Esophagus muscularis mucosa (tissue), 4 donors: ENCODE data around the gene GMDS. TPM values are rescaled to one million over a fixed set of nuclear protein-coding genes. Genes with fewer than 3 reads are reported as not detected.

Experiments used
- DNase-seq: peaks from one replicate; pipeline ENCODE4 v3.0.0-alpha.2; 2017; ENCODE audit errors: extremely low spot score
- H3K27ac ChIP-seq, 4 donors: fragments of 200-600 bp; sonication (generic); replicated peaks in 1 of 4; 1 replicate in 3 of 4; 2 replicates in 1 of 4; pipeline ENCODE4 v1.5.1; 2016 to 2019; ENCODE audit warnings: mild to moderate bottlenecking in 1 of 4
- H3K27me3 ChIP-seq, 4 donors: fragments of 200-600 bp; sonication (generic); one replicate each; pipeline versions ENCODE4 v1.5.1 to v1.6.0; 2016 to 2019
- H3K36me3 ChIP-seq, 4 donors: fragments of 200-600 bp; sonication (generic); one replicate each; pipeline ENCODE4 v1.5.1; 2016 to 2019
- H3K4me1 ChIP-seq, 4 donors: fragments of 200-600 bp; sonication (generic); one replicate each; pipeline ENCODE4 v1.5.1; 2016 to 2019
- H3K4me3 ChIP-seq, 4 donors: fragments of 200-600 bp; sonication (generic); 1 replicate in 2 of 4; 2 replicates in 2 of 4; pipeline ENCODE4 v1.5.1; 2016 to 2019; ENCODE audit warnings: mild to moderate bottlenecking in 4 of 4, moderate library complexity in 1 of 4
- H3K9me3 ChIP-seq, 4 donors: fragments of 200-600 bp; sonication (generic); 1 replicate in 3 of 4; 2 replicates in 1 of 4; pipeline ENCODE4 v1.5.1; 2016 to 2019
- EP300 ChIP-seq: sonication (generic); formaldehyde crosslinking; IDR thresholded peaks from one replicate; pipeline ENCODE4 v1.6.1; 2017; ENCODE audit warnings: antibody characterized with exemption
- POLR2A ChIP-seq: fragments of 450-650 bp; IDR thresholded peaks from one replicate; pipeline ENCODE4 v1.6.1; 2017; ENCODE audit warnings: antibody characterized with exemption, moderate library complexity, mild to moderate bottlenecking, low read depth
- POLR2AphosphoS5 ChIP-seq, 2 donors: sonication (generic); formaldehyde crosslinking; IDR thresholded peaks; one replicate each; pipeline ENCODE4 v1.6.1; 2017; ENCODE audit warnings: antibody characterized with exemption in 2 of 2
- WGBS: methylation state at CpG from one replicate; pipeline ENCODE4 v1.1.5; 2018; 5-methylcytosine and 5-hydroxymethylcytosine counted together
- intact Hi-C: fragments of 100-400 bp; cut with DNase I; formaldehyde crosslinking; loops from one replicate; pipeline ENCODE4 v1.15.1; 2023
- total RNA-seq, 4 donors: library from RNA; depleted of rRNA; stranded (reverse); fragments of >200 nt; gene quantifications; one replicate each; pipeline versions ENCODE4 v1.1.0 to v1.2.1, GENCODE V29; 2016
- TF ChIP-seq, protein P1 (sequence below), 3 experiments: fragments of 200-600 bp in 2 of 3; fragments of 450-650 bp in 1 of 3; sonication (generic) in 2 of 3; IDR thresholded peaks; one replicate each; pipeline ENCODE4 v1.5.1; 2017 to 2019; ENCODE audit warnings: antibody characterized with exemption in 3 of 3, mild to moderate bottlenecking in 2 of 3, moderate library complexity in 1 of 3

The GMDS gene
- total RNA-seq, 4 donors from 2014 or later = 3.6 to 14.1 (median 6.0) TPM

DNA sequence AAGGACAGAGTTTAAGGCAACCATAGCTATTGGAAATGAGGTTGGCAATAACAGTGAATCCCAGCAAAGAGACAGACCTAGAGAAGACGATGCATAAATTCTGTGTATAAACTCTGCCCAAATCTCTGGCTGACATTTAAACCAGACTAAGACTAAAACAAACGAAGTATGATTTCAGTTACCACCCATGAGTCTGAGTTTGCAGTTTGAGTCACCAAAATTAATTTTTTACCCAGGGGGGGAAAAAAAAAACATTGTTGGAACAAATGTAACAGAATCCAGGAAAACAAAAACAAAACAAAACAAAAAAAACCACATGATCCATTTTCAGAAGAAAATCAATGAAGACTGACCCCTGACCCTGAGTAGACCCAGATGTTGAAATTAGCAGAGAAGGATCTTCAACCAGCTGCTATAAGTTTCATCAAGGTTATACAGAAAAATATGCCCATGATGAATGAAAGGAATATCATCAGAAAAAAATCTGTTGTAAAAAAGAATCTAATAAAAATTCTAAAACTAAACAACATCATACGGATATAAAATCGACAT is 190.8 kb downstream of the GMDS start:
- TF ChIP-seq, protein P1, sequence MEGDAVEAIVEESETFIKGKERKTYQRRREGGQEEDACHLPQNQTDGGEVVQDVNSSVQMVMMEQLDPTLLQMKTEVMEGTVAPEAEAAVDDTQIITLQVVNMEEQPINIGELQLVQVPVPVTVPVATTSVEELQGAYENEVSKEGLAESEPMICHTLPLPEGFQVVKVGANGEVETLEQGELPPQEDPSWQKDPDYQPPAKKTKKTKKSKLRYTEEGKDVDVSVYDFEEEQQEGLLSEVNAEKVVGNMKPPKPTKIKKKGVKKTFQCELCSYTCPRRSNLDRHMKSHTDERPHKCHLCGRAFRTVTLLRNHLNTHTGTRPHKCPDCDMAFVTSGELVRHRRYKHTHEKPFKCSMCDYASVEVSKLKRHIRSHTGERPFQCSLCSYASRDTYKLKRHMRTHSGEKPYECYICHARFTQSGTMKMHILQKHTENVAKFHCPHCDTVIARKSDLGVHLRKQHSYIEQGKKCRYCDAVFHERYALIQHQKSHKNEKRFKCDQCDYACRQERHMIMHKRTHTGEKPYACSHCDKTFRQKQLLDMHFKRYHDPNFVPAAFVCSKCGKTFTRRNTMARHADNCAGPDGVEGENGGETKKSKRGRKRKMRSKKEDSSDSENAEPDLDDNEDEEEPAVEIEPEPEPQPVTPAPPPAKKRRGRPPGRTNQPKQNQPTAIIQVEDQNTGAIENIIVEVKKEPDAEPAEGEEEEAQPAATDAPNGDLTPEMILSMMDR (IDR thresholded peaks at IDR 0.05) = no peak
- TF ChIP-seq POLR2A = no peak
- no peak for TF ChIP-seq POLR2AphosphoS5 (IDR thresholded peaks at IDR 0.05)
- TF ChIP-seq EP300 = no peak
- WGBS = 83% methylated on average over 4 of the region's 4 CpGs
- Histone ChIP-seq H3K27me3 (no peaks in the 10 kb centered on the region), H3K4me3 (no peak overlapping the region), H3K9me3 (no peaks in the 10 kb centered on the region), H3K4me1 (no peaks in the 10 kb centered on the region), H3K36me3 (no peaks in the 10 kb centered on the region), H3K27ac (no peak overlapping the region)
- DNase-seq = no peak
- intact Hi-C loops = no loop called here

DNA sequence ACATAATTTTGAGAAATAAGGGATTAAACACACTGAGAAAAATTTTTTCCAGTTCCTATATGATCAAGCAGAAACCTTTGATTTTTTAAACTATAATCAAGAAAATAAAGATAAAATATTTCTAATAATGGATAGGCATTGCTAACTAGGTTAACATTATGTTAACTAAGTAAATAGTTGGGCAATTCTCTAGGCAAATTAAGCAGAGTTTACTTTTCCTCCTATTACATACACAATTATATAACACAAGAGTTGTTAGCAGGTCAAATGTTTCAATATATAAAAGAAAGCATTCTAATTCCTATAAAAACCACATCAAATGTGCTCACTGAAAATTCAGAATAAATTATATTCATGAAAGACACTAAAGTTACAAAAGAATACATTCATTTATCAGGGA is 191.7 kb downstream of the GMDS start:
- Histone ChIP-seq H3K4me3 (no peak overlapping the region), H3K27ac (no peak overlapping the region), H3K27me3 (no peaks in the 10 kb centered on the region), H3K9me3 (no peaks in the 10 kb centered on the region), H3K4me1 (no peaks in the 10 kb centered on the region), H3K36me3 (no peaks in the 10 kb centered on the region)
- no peak for TF ChIP-seq POLR2AphosphoS5 (IDR thresholded peaks at IDR 0.05)
- no peak for TF ChIP-seq EP300
- TF ChIP-seq POLR2A = no peak
- TF ChIP-seq, protein P1 (IDR thresholded peaks at IDR 0.05) = no peak
- DNase-seq = no peak
- intact Hi-C loops = no loop called here

DNA sequence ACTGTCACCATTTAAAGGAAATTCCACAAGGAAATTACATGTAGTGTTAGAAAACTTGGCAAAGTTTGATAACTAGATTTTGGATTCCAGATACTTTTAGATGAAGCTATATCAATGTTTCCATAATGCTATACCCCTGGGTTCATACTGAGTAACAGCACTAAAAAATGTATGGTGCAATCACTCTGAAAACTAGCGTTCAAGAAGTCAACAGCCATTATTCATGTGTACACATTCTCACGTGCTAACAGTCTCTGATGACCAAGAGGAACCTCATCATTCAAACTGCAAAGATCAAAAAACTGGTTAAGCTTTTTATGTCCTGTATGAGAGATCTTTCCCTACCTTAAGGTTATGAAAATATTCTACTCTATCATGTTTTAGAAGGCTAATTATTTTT is 197.6 kb downstream of the GMDS start:
- Histone ChIP-seq H3K36me3 (no peaks in the 10 kb centered on the region), H3K9me3 (peaks cover 0 to 5% (median 0%) of the 10 kb centered on the region in 4 donors), H3K27ac (no peak overlapping the region), H3K27me3 (no peaks in the 10 kb centered on the region), H3K4me3 (no peak overlapping the region), H3K4me1 (no peaks in the 10 kb centered on the region)
- TF ChIP-seq POLR2AphosphoS5 (IDR thresholded peaks at IDR 0.05) (no peak), POLR2A (no peak), EP300 (no peak)
- TF ChIP-seq, protein P1 (IDR thresholded peaks at IDR 0.05) = no peak
- intact Hi-C loops = no loop called here
- DNase-seq = no peak
- WGBS = 56% methylated on average over 2 of the region's 2 CpGs

DNA sequence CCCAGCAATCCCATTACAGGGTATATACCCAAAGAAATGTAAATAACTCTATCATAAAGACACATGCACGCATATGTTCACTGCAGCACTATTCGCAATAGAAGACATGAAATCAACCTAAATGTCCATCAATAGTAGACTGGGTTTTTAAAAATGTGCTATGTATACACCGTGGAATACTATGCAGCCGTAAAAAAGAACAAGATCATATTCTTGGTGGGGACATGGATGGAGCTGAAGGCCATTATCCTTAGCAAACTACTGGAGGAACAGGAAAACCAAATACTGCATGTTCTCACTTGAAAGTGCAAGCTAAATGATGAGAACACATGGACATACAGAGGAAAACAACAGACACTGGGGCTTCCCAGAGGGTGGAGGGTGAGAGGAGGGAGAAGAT is 201.2 kb downstream of the GMDS start:
- WGBS = 100% methylated on average over 4 of the region's 4 CpGs

More for the DNA sequence above, 201.2 kb downstream of the GMDS start:
- H3K4me3 ChIP-seq = no peak overlapping the region
- H3K36me3 ChIP-seq = no peaks in the 10 kb centered on the region
- no peak overlapping the region for H3K27ac ChIP-seq
- no peaks in the 10 kb centered on the region for H3K27me3 ChIP-seq
- no peak for DNase-seq
- H3K9me3 ChIP-seq = peaks cover 0 to 5% (median 0%) of the 10 kb centered on the region in 4 donors
- no peak for TF ChIP-seq POLR2AphosphoS5 (IDR thresholded peaks at IDR 0.05)
- no peak for TF ChIP-seq POLR2A
- no peak for TF ChIP-seq EP300
- TF ChIP-seq, protein P1 (IDR thresholded peaks at IDR 0.05) = no peak
- H3K4me1 ChIP-seq = no peaks in the 10 kb centered on the region
- intact Hi-C loops = no loop called here
